Esophagus muscularis mucosa (tissue), 3 donors: Measurements from ENCODE around the gene DGLUCY.
"Not testable (repeated sequence)": the region's sequence is repeated elsewhere in the genome, so short reads cannot be mapped to it uniquely, and the experiment has no call there.

ENCODE experiments used
- CTCF ChIP-seq, 3 experiments: fragments of 200-600 bp in 2 of 3; fragments of 450-650 bp in 1 of 3; sonication (generic) in 2 of 3; IDR thresholded peaks; one replicate each; pipeline ENCODE4 v1.5.1; 2017 to 2019; ENCODE audit warnings: antibody characterized with exemption in 3 of 3, mild to moderate bottlenecking in 2 of 3, moderate library complexity in 1 of 3
- POLR2A ChIP-seq: fragments of 450-650 bp; IDR thresholded peaks from one replicate; pipeline ENCODE4 v1.6.1; 2017; ENCODE audit warnings: antibody characterized with exemption, moderate library complexity, mild to moderate bottlenecking, low read depth

- TF ChIP-seq POLR2A; CTCF (IDR thresholded peaks at IDR 0.05): not testable (repeated sequence)
These were observed 86.9 kb downstream of the DGLUCY start for GRCh38 chr14:91200802-91201201.
